Erythroblast (primary cell): Measurements from ENCODE around the gene PMF1.

Experiments
- GATA1 ChIP-seq: IDR thresholded peaks from 2 replicates; pipeline ENCODE4 v1.6.1; 2011; ENCODE audit warnings: low read depth, mild to moderate bottlenecking, control low read depth, low read length, moderate library complexity
- POLR2A ChIP-seq: IDR thresholded peaks from 2 replicates; pipeline ENCODE4 v1.6.1; 2011; ENCODE audit warnings: mild to moderate bottlenecking, low read length

DNA sequence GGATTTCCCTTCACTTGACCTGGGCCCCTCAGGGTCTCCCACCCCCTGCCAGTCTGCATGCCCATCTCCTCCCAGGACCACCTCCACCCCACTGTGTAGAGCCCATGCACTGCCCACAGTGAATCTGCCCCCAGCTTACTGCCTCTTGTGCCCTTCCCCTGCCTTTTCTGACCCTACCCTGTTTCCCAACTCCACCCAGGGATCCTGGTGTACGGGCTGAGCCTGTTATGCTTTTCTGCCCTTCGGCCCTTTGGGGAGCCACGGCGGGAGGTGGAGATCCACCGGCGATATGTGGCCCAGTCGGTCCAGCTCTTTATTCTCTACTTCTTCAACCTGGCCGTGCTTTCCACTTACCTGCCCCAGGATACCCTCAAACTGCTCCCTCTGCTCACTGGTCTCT is 73.3 kb downstream of the PMF1 start:
- TF ChIP-seq POLR2A: no peak
- TF ChIP-seq GATA1: no peak
